ENCODE measurements around the gene CD248.

GRCh38 chr11:66334605-66335442 lies 18.0 kb upstream of the CD248 start:
- TF ChIP-seq, protein P1, sequence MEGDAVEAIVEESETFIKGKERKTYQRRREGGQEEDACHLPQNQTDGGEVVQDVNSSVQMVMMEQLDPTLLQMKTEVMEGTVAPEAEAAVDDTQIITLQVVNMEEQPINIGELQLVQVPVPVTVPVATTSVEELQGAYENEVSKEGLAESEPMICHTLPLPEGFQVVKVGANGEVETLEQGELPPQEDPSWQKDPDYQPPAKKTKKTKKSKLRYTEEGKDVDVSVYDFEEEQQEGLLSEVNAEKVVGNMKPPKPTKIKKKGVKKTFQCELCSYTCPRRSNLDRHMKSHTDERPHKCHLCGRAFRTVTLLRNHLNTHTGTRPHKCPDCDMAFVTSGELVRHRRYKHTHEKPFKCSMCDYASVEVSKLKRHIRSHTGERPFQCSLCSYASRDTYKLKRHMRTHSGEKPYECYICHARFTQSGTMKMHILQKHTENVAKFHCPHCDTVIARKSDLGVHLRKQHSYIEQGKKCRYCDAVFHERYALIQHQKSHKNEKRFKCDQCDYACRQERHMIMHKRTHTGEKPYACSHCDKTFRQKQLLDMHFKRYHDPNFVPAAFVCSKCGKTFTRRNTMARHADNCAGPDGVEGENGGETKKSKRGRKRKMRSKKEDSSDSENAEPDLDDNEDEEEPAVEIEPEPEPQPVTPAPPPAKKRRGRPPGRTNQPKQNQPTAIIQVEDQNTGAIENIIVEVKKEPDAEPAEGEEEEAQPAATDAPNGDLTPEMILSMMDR (conservative IDR thresholded peaks at IDR 0.05; ENCODE audit: low read depth in 2 of 2), result no peak
- TF ChIP-seq ETS1 (IDR thresholded peaks at IDR 0.05) (no peak), POLR2AphosphoS5 (IDR thresholded peaks at IDR 0.05; ENCODE audit: low read depth) (no peak), EZH2 (IDR thresholded peaks at IDR 0.05; ENCODE audit: low read depth, unreplicated experiment) (no peak), CREB1 (CRISPR knock-in tag; IDR thresholded peaks at IDR 0.05; ENCODE audit: low read depth) (no peak), EZH2phosphoT487 (IDR thresholded peaks at IDR 0.05; ENCODE audit: unreplicated experiment) (no peak), ZNF462 (CRISPR knock-in tag; IDR thresholded peaks at IDR 0.05) (no peak), JUNB (IDR thresholded peaks at IDR 0.05; ENCODE audit: unreplicated experiment) (no peak)
